Activated CD4-positive, alpha-beta T cell treated with anti-CD3 and anti-CD28 coated beads for 24 hours (primary cell): ENCODE data around the gene GAPDH.
"Not testable (repeated sequence)": the region's sequence is repeated elsewhere in the genome, so short reads cannot be mapped to it uniquely, and the experiment has no call there.

Experiments
- DNase-seq, 2 donors: peaks; one replicate each; pipeline ENCODE4 v3.0.0-alpha.2; 2020; ENCODE audit warnings: low read depth in 2 of 2

The GAPDH gene

DNA sequence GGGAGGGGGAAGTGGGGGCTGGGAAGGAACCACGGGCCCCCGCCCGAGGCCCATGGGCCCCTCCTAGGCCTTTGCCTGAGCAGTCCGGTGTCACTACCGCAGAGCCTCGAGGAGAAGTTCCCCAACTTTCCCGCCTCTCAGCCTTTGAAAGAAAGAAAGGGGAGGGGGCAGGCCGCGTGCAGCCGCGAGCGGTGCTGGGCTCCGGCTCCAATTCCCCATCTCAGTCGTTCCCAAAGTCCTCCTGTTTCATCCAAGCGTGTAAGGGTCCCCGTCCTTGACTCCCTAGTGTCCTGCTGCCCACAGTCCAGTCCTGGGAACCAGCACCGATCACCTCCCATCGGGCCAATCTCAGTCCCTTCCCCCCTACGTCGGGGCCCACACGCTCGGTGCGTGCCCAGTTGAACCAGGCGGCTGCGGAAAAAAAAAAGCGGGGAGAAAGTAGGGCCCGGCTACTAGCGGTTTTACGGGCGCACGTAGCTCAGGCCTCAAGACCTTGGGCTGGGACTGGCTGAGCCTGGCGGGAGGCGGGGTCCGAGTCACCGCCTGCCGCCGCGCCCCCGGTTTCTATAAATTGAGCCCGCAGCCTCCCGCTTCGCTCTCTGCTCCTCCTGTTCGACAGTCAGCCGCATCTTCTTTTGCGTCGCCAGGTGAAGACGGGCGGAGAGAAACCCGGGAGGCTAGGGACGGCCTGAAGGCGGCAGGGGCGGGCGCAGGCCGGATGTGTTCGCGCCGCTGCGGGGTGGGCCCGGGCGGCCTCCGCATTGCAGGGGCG lies at the start of gene GAPDH:
Gene GAPDH, plus strand, starts transcription at position 595 of the 772 bp plus-strand sequence. CDS start 316 bp downstream, outside the sequence.
- peak; percentile 85 to 87 for DNase-seq

DNA sequence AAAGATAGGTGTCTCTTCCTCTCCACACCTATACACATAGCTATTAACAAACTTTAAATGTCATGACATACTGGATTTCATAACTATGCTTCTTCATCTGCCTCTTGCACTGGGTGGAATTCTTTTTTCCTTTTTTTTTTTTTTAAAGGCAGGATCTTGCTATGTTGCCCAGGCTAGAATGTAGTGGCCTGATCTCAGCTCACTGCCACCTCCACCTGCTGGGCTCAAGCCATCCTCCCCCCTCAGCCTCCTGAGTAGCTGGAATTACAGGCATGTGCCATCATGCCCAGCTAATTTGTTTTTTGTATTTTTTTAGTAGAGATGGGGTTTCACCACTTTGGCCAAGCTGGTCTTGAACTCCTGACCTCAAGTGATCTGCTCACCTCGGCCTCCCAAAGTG lies 46.1 kb upstream of the GAPDH start:
- no peak for DNase-seq

DNA sequence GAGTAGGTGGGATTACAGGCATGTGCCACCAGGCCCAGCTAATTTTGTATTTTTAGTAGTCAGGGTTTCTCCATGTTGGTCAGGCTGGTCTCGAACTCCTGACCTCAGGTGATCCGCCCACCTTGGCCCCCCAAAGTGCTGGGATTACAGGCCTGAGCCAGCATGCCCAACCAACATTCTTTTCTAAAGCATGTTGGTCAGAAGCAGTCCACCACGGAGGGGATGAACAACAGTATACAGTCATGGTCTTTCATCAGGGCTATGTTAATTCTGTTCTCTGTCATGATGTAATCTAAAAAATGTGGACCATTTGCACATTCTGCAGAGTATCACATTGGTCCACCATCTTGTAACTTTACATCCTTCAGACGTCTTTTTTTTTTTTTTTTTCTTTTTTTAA lies 44.9 kb upstream of the GAPDH start:
- DNase-seq: no peak

DNA sequence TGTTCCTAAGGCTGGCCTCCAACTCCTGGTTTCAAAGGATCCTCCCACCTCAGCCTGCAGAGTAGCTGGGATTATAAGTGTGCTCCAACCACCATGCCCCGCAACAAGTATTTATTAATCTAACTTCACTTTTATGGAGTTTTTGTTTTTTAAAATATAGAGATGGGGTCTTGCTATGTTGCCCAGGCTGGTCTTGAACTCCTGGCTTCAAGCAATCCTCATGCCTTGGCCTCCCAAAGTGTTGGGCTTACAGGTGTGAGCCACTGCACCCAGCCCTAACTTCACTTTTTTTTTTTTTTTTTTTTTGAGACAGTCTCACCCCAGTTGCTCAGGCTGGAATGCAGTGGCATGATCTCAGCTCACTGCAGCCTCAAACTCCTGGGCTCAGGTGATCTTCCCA lies 43.6 kb upstream of the GAPDH start:
- DNase-seq: not testable (repeated sequence)

DNA sequence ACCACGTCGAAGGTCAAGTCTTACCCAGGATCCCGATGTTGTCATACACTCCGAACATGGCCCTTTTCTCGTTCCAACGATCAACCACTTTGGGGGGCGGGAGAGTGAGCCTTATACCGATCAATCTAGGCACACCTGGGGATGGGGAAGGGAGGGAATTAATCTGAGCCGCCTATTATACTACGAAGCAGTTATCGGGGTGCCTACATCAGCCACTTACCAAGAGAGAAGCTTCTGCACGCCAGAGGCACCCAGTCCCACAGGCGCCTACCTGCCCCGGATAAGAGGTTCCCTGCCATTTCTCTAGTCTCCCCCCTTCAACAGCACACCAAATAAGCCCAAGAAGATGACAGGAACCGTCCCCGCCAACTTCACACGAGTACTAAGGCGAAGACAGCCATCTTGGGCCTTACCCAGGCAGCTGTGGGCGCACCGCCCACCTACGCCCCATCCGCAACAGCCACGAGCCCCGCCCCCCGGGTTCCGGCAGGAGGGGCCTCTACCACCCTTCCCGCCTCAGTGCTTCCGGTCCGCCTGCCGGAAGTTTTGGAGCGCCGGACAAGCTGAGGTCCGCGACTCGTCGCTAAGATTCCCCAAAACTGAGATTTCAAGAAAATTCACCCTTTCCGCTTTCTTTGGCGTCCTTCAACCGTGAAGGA lies 41.4 kb upstream of the GAPDH start, which contains the start of gene MRPL51:
Gene MRPL51, minus strand, starts transcription at position 425 of the 659 bp plus-strand sequence. Its CDS starts 126 bp downstream, at position 299.
- DNase-seq: peak; percentile 94 to 98

DNA sequence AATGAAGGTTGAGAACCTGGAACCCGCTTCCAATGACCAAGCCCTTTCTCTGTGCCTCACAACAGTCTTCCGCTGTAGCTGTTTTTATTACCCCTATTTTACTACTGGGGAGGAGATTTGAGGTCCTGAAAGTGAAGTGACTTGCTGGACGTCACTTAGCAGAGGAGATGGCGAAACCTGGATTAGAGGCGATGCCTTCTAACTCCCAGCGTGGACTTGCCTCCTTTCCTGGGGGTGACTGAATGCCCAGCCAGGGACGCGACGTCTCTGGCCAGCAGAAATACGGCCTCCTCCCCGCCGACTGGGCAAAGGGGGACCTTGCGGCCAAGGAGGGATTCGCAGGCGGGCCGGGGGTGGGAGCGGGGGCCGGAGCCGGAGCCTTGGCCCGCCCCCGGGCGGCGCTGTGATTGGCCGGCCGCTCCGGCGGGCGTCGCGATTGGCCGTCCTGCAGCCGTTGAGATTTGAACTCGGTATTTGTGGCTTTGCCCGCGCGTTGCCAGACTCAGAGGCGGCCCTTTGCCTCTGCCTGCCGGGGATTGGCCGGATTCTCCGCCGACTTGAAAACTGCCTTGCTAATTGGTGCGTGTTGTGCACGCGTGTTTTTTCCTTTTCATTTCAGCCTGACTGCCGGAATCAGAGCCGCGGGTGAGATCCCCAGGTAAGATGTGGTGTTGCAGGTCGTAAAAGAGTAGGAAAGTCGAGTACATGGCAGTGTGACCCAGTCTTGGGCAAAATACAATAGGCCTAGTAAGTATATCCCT lies 40.6 kb upstream of the GAPDH start, which contains the start of gene NCAPD2:
Gene NCAPD2, plus strand, starts transcription at position 606 of the 761 bp plus-strand sequence. CDS start 997 bp downstream, outside the sequence.
- peak; percentile 87 to 92 for DNase-seq

DNA sequence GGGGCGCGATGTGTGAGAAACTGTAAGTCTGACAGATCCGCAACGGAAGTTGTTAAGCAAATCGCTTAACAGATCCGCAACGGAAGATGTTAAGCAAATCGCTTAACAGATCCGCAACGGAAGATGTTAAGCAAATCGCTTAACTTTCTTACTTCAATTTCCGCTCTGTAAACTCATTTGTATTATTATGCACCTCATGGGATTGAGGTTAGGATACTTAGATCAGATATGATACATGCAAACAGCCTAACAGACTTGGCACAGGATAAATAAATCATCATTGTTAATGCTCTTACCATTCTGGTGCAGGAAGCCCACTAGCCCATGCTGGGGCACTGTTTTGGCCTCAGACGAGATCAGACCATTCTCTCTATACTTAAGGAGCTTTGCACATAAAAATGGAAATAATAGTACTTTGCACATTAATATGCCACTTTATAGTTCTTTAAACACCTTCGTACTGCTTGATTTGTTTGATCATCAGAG lies 40.0 kb upstream of the GAPDH start:
- no peak for DNase-seq

DNA sequence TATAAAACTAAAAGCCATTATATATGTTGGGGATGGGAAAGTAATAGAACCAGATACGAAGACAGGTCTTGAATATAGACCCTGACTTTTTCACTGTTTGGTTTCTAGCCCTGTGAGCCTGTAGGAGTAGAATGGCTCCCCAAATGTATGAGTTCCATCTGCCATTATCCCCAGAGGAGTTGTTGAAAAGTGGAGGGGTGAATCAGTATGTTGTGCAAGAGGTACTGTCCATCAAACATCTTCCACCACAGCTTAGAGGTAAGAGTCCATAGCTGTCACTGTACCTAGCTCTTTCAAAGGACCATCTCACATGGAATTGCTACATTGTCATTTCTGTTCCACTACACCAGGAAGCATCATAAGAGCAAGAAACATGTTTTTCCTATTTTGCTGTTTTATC lies 39.3 kb upstream of the GAPDH start:
- DNase-seq: no peak

DNA sequence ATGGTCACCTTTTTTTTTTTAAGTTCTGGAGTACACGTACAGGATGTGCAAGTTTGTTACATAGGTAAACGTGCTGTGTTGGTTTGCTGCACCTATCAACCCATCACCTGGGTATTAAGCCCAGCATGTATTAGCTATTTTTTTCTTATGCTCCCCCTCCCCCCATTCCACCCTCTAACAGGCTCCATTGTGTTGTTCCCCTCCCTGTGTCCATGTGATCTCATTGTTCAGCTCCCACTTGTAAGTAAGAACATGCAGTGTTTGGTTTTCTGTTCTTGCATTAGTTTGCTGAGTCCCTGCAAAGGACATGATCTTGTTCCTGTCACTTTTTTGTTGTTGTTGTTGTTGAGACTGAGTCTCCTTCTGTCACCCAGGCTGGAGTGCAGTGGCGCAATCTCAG lies 37.0 kb upstream of the GAPDH start:
- DNase-seq: not testable (repeated sequence)

DNA sequence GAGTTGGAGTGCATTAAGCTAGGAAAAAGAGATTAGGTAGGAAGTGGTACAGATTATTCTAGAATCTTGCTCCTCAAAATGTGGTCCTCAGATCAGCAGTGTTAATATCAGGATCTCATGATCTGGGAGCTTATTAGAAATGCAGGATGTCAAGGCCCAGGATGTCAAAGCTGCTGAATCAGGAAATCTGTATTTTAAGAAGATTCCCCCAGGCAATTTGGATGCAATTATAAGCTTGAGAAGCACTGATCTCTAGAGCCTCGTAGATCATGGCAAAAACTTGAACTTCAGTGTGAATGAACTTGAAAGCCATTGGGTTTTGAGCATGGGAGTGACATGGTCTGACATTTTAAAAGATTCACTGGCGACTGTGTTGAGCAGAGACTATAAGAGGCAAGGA lies 33.9 kb upstream of the GAPDH start:
- no peak for DNase-seq

DNA sequence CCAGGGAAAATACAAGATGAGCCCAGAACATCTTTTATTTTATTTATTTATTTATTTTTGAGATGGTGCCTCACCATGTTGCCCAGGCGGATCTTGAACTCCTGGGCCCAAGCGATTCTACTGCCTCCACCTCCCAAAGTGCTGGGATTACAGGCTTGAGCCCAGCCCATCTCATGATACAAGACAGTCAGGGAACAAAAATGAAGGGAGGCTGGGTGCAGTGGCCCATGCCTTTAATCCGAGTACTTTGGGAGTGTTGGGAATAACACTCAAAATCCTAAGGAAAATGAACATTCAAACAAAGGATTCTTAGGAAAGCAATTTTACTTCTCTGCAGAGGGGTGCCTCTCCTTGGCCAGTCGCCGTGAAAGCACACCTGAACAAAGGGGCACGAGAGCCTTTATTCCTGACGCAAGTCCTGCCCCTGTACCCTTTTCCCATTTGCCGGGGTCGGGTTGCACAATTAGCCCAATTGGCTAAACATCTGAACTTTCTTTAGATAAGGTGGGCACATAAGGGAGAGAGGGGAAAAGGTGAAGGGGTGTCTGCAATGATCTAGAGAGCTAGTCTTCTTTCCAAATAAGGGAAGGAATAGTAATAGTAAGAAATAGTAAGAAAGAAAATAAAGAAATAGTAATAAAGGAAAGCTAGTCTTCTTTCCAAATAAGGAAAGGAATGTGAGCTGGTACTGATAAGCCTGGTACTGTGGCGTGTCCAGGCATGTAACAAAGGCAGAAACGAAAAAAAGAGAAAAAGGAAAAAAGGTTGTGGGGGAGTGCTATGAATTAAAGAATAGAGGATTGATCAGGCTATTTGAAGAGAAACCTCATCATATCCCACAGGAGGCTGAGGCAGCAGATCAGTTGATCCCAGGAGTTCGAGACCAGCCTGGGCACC lies 27.0 kb upstream of the GAPDH start:
- no peak for DNase-seq

DNA sequence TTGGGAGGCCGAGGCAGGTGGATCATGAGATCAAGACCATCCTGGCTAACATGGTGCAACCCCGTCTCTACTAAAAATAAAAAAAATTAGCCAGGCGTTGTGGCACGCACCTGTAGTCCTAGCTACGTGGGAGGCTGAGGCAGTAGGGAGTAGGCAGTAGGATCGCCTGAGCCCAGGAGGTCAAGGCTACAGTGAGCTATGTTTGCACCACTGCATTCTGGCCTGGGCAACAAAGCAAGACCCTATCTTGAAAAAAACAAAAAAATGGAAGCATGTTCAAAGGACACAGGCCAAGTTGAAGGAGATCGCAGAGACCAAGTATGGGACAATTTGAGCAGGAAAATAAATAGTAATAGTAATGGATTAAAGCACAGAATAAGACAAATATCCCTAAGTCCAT lies 26.2 kb upstream of the GAPDH start:
- no peak for DNase-seq

DNA sequence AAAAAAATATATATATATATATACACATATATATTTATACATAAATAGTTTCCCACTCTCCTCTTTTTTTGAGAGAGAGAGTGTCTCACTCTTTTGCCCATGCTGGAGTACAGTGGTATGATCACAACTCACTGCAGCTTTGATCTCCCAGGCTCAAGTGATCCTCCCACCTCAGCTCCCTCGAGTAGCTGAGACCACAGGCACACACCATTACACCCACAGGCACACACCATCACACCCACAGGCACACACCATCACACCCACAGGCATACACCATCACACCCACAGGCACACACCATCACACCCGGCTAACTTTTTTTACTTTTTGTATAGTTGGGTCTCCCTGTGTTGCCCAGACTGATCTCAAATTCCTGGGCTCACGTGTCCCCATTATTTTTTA lies 14.1 kb upstream of the GAPDH start:
- DNase-seq: no peak

DNA sequence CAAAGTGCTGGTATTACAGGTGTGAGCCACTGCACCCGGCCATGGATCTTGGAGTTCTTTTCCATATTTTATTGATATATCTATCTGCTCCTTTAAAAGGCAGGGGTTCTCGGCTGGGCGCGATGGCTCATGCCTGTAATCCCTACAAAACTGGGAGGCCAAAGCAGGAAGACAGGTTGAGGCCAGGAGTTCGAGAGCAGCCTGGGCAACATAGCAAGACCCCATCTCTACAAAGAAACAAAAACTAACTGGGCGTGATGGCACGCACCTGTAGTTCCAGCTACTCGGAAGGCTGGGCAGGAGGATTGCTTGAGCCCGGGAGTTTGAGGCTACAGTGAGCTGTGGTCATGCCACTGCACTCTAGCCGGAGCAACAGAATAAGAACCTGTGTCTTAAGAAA lies 12.1 kb upstream of the GAPDH start:
- DNase-seq: no peak

DNA sequence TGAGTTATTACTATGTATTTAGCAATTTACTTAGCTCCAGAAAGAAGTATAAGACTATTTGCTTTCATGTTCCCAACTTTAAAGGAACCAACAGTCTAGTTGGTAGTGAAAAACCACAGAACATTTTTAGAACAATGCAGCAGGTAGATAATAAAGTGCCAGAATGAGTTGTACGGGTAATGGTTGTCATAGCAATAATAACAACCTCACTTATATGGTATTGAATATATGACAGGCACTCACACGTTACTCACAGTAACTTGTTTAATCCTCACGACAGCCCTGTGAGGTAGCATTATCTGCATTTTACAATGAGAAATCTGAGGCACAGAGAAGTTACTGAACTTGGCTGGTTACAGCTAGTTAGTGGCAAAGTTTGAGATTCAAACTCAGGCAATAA lies 10.6 kb upstream of the GAPDH start:
- DNase-seq: no peak

DNA sequence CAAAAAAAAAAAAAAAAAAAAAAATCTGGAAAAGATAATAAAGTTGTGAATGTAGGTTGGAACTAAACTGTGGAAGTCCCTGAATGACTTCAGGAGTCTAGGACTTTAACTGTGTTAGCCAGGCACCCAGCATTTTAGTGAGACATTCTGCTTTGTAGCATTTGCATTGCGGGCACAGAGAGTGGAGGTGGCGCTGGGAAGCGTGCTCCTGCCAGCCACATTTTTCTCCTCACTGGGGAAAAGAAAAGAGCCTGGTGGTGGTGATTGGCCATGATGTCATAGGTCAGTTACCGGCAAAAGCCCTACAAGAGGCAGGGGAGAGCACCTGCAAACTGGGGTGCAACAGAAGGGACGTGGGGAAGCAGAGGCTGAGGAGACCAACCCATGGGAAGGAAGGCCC lies 9.7 kb upstream of the GAPDH start:
- DNase-seq: no peak

DNA sequence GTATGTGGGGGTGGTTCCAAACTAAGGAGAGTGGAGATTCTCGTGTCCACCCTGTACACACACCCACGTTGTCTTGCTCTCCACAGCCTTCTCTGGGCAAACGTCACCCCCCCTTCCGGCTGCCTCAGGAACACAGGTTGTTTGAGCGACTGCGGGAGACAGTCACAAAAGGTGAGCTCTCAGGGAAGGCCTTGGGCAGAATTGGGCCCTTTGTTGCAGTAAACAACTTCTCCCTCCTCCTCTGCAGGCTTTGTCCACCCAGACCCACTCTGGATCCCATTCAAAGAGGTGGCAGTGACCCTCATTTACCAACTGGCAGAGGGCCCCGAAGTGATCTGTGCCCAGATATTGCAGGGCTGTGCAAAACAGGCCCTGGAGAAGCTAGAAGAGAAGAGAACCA lies 8.1 kb upstream of the GAPDH start:
- DNase-seq: no peak

DNA sequence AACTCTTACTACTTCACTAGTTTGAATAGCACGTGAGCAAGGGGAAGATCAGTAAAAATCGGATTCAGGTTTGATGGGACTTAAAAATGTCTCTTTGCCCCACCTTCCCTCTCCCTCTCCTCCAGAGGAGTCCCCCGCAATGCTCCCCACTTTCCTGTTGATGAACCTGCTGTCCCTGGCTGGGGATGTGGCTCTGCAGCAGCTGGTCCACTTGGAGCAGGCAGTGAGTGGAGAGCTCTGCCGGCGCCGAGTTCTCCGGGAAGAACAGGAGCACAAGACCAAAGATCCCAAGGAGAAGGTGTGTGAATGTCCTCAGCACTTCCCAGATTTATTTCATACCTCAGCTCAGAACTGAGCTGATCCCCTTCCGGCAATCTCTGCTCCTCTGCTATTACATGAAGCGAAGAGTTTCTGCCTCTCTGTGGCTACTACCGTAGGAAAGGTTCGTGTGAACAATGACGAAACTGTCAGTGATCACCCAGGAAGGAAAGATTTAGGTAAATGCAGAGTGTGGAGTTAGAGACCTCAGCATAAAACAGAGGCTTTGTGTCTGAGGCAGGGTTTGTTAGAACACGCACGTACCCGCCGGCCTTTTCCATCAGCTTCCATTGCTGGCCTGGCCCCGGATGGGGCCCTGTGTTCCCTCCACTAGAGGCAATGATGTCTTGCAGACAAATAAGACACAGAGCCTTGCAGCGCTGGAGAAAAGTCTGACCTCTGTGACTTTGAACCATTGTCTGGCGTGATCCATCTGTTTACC lies 7.4 kb upstream of the GAPDH start:
- DNase-seq: no peak

DNA sequence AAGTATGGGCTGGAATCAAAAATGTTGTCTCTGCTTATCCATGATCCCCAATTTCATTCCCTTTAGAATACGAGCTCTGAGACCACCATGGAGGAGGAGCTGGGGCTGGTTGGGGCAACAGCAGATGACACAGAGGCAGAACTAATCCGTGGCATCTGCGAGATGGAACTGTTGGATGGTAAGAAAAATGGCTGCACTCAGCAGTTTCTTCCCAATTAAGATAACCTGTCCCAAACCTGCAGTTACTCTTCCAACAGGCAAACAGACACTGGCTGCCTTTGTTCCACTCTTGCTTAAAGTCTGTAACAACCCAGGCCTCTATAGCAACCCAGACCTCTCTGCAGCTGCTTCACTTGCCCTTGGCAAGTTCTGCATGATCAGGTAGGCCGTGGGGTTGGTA lies 6.6 kb upstream of the GAPDH start:
- DNase-seq: no peak

DNA sequence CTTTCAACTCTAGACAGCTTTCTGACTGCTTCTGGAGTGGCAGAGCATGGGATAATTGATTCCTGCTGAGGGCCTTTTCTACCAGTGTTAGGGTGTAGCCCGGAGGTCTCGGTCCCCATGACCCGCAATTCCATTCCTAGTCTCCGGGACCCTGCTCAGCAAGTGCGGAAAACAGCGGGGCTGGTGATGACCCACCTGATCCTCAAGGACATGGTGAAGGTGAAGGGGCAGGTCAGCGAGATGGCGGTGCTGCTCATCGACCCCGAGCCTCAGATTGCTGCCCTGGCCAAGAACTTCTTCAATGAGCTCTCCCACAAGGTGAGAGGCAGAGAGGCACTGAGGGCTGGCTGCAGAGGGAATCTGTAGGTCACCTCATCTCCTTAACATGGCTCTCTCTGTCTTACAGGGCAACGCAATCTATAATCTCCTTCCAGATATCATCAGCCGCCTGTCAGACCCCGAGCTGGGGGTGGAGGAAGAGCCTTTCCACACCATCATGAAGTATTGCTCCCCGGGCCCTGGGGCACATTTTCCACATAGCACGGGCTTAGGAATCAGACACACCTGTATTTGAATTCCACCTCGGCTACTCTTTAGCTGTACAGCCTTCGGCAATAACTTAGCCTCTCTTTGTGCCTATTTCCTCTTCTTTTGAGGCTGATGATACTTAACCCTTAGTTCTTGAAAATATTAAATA lies 5.6 kb upstream of the GAPDH start:
- DNase-seq: no peak
